ENCODE data around the gene CRYBG2. TPM values are rescaled to one million over a fixed set of nuclear protein-coding genes. Genes with fewer than 3 reads are reported as not detected.

The CRYBG2 gene
- total RNA-seq, 1 experiment from 2014 or later = 21.7 TPM

DNA sequence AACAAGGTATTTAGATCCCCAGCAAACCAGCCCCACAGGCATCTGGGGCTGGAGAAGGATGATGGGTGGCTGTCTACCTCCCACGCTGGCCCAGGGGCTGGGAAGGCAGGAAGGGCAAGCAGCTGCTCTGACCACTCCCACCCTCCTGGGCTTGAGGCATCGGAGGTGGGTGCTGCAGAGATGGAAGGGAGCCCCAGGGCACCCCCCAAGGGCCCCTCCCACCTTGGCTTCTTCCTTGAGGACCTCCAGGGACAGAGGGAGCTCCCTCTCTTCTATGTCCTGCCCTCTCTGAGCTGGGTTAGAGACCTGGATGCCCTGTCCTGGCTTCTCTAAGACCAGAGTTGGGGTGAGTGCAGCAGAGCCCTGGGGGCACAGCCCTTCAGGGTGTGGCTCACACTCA lies 33.0 kb downstream of the CRYBG2 start:
- no peak overlapping the region for H3K4me2 ChIP-seq
- no peaks in the 10 kb centered on the region for H4K20me1 ChIP-seq (ENCODE audit: insufficient read depth)
- no peaks in the 10 kb centered on the region for H3K27me3 ChIP-seq (ENCODE audit: insufficient read depth, low read depth)
- TF ChIP-seq EZH2 (IDR thresholded peaks at IDR 0.05; ENCODE audit: low read depth) = no peak
- no peak for TF ChIP-seq CTCF (conservative IDR thresholded peaks at IDR 0.05)
- no peaks in the 10 kb centered on the region for H3K9me2 ChIP-seq (ENCODE audit: insufficient read depth)
- no peaks in the 10 kb centered on the region for H3K36me3 ChIP-seq (ENCODE audit: low read depth)
- H2AFZ ChIP-seq = no peak overlapping the region
- intact Hi-C loops (cut with micrococcal nuclease; ENCODE audit: unreplicated experiment) = loop anchor here (1.0 to 5.0 kb wide), 5 partner anchors 42 to 284 kb away; no protein-coding TSS in a partner anchor
- H3K4me3 ChIP-seq = no peak overlapping the region
- BruUV-seq (replicated peaks) = no TSS peak
- H3K27ac ChIP-seq = no peak overlapping the region
- no peak for DNase-seq
- H3K4me1 ChIP-seq (replicated peaks; ENCODE audit: insufficient read depth) = no peaks in the 10 kb centered on the region
- H3F3A ChIP-seq (ENCODE audit: insufficient read depth, low read depth) = no peaks in the 10 kb centered on the region
- H3K79me2 ChIP-seq (ENCODE audit: low read depth) = no peaks in the 10 kb centered on the region
- ChIA-PET CTCF (interaction anchor here (1.0 to 1.6 kb wide), 2 partner anchors 11 to 45 kb away, joined by 3 read pairs; no protein-coding TSS in a partner anchor), POLR2A (ENCODE audit: unreplicated experiment) (no interaction called here)
- H3K9me3 ChIP-seq (ENCODE audit: insufficient read depth, low read depth) = no peaks in the 10 kb centered on the region

GRCh38 chr1:26318338-26319064 lies 35.4 kb downstream of the CRYBG2 start:
- H3K27me3 ChIP-seq (ENCODE audit: insufficient read depth, low read depth) = no peaks in the 10 kb centered on the region
- no peak for DNase-seq
- no peaks in the 10 kb centered on the region for H4K20me1 ChIP-seq (ENCODE audit: insufficient read depth)
- H3K9me2 ChIP-seq (ENCODE audit: insufficient read depth) = no peaks in the 10 kb centered on the region
- no peak for TF ChIP-seq EZH2 (IDR thresholded peaks at IDR 0.05; ENCODE audit: low read depth)
- TF ChIP-seq CTCF (conservative IDR thresholded peaks at IDR 0.05) = no peak
- no peaks in the 10 kb centered on the region for H3K36me3 ChIP-seq (ENCODE audit: low read depth)
- H3K4me1 ChIP-seq (replicated peaks; ENCODE audit: insufficient read depth) = 0 out of 2 replicates have a peak, but pooled peaks cover 5% of the 10 kb centered on the region
- CTCF ChIA-PET = no interaction called here
- H3K4me2 ChIP-seq = no peak overlapping the region
- BruUV-seq (replicated peaks) = no TSS peak
- no peak overlapping the region for H3K4me3 ChIP-seq
- intact Hi-C loops (cut with micrococcal nuclease; ENCODE audit: unreplicated experiment) = no loop called here
- H3K27ac ChIP-seq = no peak overlapping the region
- H2AFZ ChIP-seq = no peak overlapping the region
- POLR2A ChIA-PET (ENCODE audit: unreplicated experiment) = interaction anchor here (0.7 kb wide), 1 partner anchor 11 kb away, joined by 3 read pairs; no protein-coding TSS in a partner anchor
- no peaks in the 10 kb centered on the region for H3F3A ChIP-seq (ENCODE audit: insufficient read depth, low read depth)
- no peaks in the 10 kb centered on the region for H3K9me3 ChIP-seq (ENCODE audit: insufficient read depth, low read depth)
- no peaks in the 10 kb centered on the region for H3K79me2 ChIP-seq (ENCODE audit: low read depth)

GRCh38 chr1:26317612-26318337 lies 36.2 kb downstream of the CRYBG2 start, which contains the start of gene CD52:
CD52 (plus strand) TSS chr1:26317958; CDS start chr1:26318018, 60 bp downstream.
- H2AFZ ChIP-seq = no peak within 1 kb of the TSS
- H3K9me3 ChIP-seq (ENCODE audit: insufficient read depth, low read depth) = no peaks in the 10 kb centered on the region
- ChIA-PET POLR2A (ENCODE audit: unreplicated experiment) (interaction anchor here (0.7 kb wide), 1 partner anchor 10 kb away, joined by 3 read pairs; no protein-coding TSS in a partner anchor), CTCF (no interaction called here)
- no peaks in the 10 kb centered on the region for H4K20me1 ChIP-seq (ENCODE audit: insufficient read depth)
- TF ChIP-seq CTCF (conservative IDR thresholded peaks at IDR 0.05) (no peak), EZH2 (IDR thresholded peaks at IDR 0.05; ENCODE audit: low read depth) (no peak)
- no peak for DNase-seq
- no peak within 1 kb of the TSS for H3K4me3 ChIP-seq
- H3K27ac ChIP-seq = no peak within 1 kb of the TSS
- H3K79me2 ChIP-seq (ENCODE audit: low read depth) = no peaks in the 10 kb centered on the region
- H3F3A ChIP-seq (ENCODE audit: insufficient read depth, low read depth) = no peaks in the 10 kb centered on the region
- no peaks in the 10 kb centered on the region for H3K36me3 ChIP-seq (ENCODE audit: low read depth)
- no peaks in the 10 kb centered on the region for H3K9me2 ChIP-seq (ENCODE audit: insufficient read depth)
- no peak within 1 kb of the TSS for H3K4me2 ChIP-seq
- no TSS peak for BruUV-seq (replicated peaks)
- intact Hi-C loops (cut with micrococcal nuclease; ENCODE audit: unreplicated experiment) = no loop called here
- no peaks in the 10 kb centered on the region for H3K27me3 ChIP-seq (ENCODE audit: insufficient read depth, low read depth)
- 0 out of 2 replicates have a peak, but pooled peaks cover 5% of the 10 kb centered on the region for H3K4me1 ChIP-seq (replicated peaks; ENCODE audit: insufficient read depth)
